NCI-H1092 (cell line): Measurements from ENCODE around the gene DLX2.

Source experiments
- DNase-seq: peaks from one replicate; lab custom pipeline; 2025; lab: John Stamatoyannopoulos, UW

DLX2 gene

DNA sequence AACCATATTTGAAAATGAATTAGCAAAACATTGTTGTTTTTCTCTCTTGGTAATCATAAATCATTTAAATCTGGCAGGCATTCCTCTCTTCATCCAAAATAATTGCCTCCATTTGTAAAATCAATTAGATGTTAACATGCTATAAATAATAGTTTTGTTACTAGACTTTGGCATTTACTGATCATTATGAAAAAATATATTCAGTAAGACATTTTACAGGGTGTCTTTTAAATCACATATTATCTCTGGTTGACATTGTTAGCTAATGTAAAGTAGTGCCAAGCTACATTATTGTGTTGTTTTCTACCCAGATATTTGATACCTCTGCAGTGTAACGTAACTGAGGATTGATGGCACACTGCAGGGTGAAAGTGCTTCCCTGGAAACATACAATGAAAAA lies 49.2 kb downstream of the DLX2 start:
- no peak for DNase-seq

DNA sequence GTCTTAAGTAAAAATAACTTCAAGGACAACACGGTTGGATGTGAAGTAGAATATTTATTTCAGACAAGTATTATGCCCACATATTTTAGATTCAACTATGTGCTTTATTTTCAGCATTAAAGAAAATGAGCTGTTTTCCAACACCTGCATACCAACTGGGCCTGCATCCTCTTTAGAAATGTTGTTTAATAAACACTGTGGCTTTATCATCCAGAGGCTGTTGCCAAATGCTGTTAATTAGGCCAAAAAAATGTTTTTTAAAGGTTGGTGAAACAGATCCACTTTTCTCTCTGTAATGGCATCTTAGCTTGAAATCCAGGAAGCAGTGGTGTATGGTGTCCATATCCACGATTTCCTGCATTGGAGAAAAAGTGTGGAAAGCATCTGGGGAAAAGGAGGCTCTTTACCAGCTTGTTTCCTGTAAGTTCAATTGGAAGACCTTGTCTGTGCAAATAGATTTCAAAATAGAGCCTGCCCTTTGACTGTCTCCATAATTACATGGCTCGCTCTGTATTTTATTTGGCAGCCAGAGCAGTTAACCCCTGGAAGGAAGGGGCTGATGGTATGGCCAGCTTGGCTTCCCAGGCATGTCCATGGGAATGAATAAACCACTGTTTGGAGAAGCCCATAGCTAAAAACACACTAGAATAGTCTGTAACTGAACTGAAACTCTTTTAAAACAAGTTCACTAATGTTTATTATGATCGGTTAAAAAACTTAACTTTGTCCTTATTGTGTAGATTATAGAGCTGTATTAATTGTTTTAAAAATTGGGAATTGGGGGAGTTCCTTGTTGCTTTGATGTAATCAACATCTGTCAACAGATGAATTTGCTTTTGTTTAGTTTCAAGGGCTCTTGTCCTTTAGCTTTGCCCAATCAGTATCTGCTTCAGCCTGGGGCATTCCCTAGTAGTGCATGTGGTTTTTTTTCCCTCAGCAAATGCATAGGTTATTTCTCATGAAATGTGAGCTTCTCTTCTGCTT lies 50.4 kb downstream of the DLX2 start:
- peak; percentile 40 for DNase-seq

DNA sequence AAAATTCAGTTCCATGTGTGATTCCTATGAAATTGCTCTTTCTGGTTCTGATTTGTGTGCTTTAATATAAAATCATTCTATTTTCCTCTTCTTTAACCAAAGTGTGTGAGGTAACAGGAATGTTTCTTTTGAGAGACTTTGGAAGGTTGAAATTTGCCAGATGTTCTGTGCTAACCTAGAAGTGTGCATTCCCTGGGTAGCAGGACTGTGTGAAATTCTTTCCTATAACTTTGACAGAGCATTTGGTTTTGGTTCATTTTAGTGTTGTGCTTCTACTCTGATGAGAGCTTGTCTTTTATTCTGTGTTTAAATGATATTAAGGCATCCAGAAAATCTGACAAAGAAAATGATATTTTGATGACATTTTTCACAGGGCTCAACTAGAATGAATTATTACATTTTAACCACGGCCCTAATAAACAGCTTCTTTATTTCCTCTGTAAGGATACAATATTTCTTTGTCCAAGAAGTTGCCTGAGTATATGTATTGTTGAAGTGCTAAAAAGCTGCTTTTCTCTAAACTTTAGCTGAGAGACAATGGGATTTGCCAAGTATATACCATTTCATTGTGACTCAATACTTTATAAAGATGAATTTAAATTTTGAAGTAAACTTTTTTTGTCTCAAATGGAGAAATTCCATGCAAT lies 52.1 kb downstream of the DLX2 start:
- no peak for DNase-seq

DNA sequence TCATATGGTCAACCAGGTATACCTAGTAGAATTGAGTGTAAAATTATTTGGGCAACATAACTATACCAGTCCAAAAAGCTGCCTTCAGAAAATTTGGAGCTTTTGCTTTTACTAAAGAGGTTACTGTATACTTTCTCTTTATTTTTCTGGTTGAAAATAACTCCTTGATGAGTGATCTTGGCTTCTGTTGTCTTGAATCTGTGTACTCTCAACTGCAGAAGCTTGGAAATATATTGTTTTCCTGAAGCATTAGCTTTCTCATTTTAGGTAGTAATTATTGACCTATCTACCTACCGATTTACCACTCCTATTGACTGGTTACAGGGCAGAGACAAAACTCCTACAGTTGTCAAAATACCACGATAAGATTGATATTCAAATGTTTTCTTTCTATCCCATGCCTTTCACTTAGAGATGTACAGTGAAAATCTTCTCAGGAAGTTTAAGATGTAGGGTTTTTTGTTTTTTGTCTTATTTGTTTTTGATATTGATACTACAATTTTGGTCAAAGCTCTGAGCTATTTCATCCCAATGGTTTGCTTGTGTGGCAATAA lies 53.1 kb downstream of the DLX2 start:
- DNase-seq = no peak
